HUDEP-2 (cell line): ENCODE data around the gene PMS2.
A peak's percentile ranks its signal among the peaks of the same experiment; 100 is the strongest.
"Not testable (repeated sequence)": the region's sequence is repeated elsewhere in the genome, so short reads cannot be mapped to it uniquely, and the experiment has no call there.

ENCODE experiments used
- DNase-seq, 76 experiments: peaks; one replicate each; lab custom pipeline; 2025; ENCODE audit not compliant: unreplicated experiment in 76 of 76; lab: John Stamatoyannopoulos, UW

The PMS2 gene

GRCh38 chr7:6020371-6021286, 11.8 kb upstream of the PMS2 start:
- no peak for DNase-seq

GRCh38 chr7:6016653-6016966, 7.8 kb upstream of the PMS2 start:
- no peak for DNase-seq

- DNase-seq = peak in 30 of 76 experiments; percentile 7 to 60 (median 24)
Measured at GRCh38 chr7:6015917-6016652, 7.2 kb upstream of the PMS2 start.

DNA sequence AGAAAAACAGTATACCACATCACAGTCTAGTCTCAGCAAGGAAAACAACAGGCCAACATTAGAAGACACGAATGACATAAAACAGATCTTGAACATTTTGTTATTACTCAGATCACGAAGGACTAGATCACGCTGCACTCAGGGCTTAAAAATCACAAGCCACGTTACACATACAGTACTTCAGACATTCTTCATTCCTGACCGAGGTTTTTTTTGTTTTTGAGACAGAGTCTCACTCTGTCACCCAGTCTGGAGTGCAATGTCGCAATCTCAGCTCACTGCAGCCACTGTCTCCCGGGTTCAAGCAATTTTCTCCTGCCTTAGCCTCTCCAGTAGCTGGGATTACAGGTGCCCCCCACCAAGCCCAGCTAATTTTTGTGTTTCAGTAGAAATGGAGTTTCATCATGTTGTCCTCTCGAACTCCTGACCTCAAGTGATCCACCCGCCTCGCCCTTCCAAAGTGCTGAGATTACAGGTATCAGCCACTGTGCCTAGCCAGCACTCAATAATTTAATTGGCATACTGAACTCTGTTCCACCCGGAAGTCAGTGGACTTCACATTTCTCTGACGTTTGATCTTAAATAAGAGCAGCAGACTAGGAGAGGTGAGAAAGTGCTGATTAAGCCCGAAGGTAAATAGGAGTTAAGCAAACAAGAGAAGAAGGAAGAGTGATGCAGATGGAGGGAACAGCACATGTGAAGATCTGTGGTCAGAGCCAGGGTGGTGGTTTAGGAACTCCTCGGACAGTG, 3.7 kb upstream of the PMS2 start:
- no peak for DNase-seq

- DNase-seq = no peak
Measured at GRCh38 chr7:6011541-6011940, 2.7 kb upstream of the PMS2 start.

GRCh38 chr7:6010370-6010769, 1.5 kb upstream of the PMS2 start:
- not testable (repeated sequence) for DNase-seq

- not testable (repeated sequence) for DNase-seq
Measured at GRCh38 chr7:6007835-6008590, 836 bp downstream of the PMS2 start.

GRCh38 chr7:6007386-6007785, 1.5 kb downstream of the PMS2 start:
- DNase-seq = no peak

GRCh38 chr7:5997210-5997808, 11.5 kb downstream of the PMS2 start:
- DNase-seq = peak in 53 of 76 experiments; percentile 3 to 69 (median 39)

GRCh38 chr7:5987061-5987460, 21.8 kb downstream of the PMS2 start:
- DNase-seq = not testable (repeated sequence)

DNA sequence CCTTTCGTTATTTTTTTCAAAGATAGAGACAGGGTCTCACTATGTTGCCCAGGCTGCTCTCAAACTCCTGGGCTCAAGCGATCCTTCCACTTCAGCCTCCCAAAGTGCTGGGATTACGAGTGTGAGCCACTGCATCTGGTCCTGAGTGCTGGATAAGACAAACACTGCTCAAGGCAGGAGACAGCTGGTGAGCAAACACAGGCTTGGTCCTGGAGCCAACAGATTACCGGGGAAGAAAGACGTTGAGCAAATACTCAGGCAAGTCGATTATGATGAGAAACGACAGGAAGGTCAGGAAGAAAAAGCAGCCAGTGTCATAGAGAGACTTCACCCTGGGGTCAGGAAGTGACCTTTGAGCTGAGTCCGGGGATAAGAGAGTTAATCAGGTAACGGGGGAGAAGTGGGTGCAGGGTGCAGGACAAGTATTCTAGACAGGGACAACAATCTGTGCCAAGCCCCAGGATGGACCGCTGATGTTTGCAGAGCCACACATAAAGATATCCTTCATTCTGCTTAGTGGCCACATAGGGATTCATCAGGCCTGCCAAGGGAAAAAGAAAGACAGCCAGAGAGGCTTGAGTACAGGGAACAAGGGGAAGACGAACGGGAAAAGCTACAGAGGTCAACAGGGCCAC, 29.1 kb downstream of the PMS2 start:
- not testable (repeated sequence) for DNase-seq

DNA sequence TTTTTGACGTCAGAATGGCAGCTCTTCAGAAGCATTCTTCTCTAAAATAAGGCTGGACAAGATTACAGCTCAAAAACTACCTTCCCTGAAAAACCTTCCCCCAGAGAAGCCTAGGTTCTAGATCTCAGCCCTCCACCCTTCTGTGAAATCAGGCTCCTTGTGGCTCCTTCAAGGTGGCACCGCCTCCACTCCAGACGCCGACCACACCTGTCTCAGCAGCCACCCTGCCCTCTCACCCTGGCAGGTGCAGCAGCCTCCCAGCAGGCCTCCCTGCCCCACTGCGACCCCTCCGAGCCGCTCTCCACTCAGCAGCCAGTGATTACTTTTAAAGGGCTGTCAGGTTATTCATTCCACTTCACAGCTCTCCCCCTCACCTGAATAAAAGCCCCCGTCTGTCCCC, 35.3 kb downstream of the PMS2 start:
- not testable (repeated sequence) for DNase-seq

DNA sequence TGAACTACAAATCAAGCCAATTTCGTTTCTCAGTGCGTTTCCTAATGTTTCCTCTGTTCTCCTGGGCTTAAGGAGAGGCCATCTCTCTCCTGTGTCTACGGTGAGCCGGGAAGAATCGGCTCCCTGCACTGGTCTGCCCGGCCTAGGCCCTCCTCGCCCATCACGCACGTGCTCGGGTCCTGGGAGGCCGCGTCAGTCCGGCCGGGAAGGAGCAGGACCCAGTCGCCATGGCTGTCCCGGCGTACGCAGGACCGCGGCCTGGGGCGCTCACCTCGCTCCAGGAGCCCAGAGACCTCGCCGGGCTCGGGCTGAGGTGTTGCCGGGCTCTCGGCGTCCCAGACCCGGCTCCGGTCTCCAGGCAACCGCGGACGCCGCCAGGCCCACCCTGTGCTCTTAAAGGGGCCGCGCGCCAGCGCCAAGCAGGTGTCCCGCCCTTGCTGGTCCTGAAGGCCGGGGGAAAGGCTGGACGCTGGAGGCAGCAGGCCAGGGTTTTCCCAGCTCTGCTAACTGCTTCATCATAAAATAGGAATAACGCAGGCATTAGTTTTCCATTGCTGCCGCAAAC, 38.4 kb downstream of the PMS2 start, which contains the start of gene RSPH10B:
TSS of gene RSPH10B (minus strand) at position 343 of the 565 bp plus-strand sequence. CDS start 3,573 bp downstream, outside the sequence.
- not testable (repeated sequence) for DNase-seq

- DNase-seq = not testable (repeated sequence)
Measured at GRCh38 chr7:5963810-5964209, 45.0 kb downstream of the PMS2 start.

DNA sequence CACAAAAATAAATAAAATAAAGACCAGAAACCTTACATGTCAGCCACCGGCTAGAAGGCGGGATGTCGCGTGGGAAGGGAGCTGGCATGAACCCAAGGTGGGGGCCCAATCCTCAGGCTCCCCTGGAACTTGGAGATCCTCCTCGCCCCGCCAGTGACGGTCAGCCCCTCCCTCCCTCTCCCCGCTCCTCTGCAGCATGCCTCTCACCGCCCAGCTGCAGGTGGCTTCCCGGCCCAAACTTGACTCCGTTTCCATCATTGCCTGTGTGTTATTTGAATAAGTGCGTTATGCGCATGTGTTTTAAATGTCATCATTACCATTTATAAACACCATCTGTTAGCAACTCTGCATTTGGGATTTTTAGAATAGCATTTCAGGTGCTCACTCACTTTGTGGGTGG, 45.6 kb downstream of the PMS2 start:
- not testable (repeated sequence) for DNase-seq

DNA sequence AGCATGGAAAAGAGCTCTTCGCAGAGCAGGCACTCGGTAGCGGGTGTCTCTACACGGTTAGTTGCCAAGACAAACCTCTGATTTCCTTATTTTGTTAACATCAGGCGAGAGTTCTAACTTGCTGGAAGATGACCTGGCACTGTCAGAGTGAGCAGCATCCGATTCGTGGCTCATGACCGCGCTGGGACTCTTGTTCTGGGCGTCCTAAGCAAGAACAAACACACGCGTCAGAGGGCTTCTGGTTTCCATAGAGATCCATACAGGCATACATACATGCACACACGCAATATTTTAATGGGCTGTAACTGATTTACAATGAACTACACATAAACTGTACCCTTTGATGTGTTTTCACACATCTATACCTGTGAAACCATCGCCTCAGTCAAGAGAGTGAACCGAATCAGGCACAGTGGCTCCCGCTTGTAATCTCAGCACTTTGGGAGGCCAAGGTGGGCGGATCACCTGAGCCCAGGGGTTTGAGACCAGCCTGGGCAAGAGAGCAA, 73.9 kb downstream of the PMS2 start:
- DNase-seq = not testable (repeated sequence)

GRCh38 chr7:5931905-5932644, 76.8 kb downstream of the PMS2 start:
- not testable (repeated sequence) for DNase-seq

DNA sequence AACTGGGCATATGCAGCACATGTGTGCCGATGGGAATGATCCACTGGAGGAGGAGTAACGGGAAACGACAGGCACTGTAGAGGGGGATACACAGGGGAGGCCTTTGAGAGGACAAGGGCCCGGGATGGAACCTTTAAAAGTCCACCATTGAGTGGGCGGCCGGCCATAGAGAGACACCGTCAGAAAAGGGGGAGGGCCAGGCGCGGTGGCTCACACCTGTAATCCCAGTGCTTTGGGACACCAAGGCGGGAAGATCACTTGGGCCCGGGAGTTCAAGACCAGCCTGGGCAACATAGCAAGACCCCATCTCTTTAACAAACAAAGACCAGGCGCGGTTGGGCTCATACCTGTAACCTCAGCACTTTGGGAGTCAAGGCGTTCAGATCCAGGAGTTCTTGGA, 77.6 kb downstream of the PMS2 start:
- DNase-seq = not testable (repeated sequence)
